C4-2B (cell line): ENCODE data around the gene WDR93.

Experiments used
- H3K27ac ChIP-seq: fragments of 450-650 bp; 2 replicates; pipeline ENCODE4 v1.5.1; 2017
- CTCF ChIP-seq: fragments of 450-650 bp; conservative IDR thresholded peaks from 2 replicates; pipeline ENCODE4 v1.5.1; 2017; ENCODE audit warnings: mild to moderate bottlenecking
- ZFX ChIP-seq: fragments of 450-650 bp; IDR thresholded peaks from 2 replicates; pipeline ENCODE4 v1.6.1; 2017

The WDR93 gene

GRCh38 chr15:89743011-89743410, 52.4 kb downstream of the WDR93 start:
- no peak for TF ChIP-seq CTCF
- no peak for TF ChIP-seq ZFX
- H3K27ac ChIP-seq, result no peak overlapping the region

GRCh38 chr15:89743594-89743993, 53.0 kb downstream of the WDR93 start:
- no peak for TF ChIP-seq ZFX
- TF ChIP-seq CTCF, result no peak

GRCh38 chr15:89745131-89745530, 54.5 kb downstream of the WDR93 start:
- H3K27ac ChIP-seq, result no peak overlapping the region
- TF ChIP-seq CTCF (no peak), ZFX (no peak)

More at GRCh38 chr15:89743594-89743993, 53.0 kb downstream of the WDR93 start:
- H3K27ac ChIP-seq, result no peak overlapping the region

GRCh38 chr15:89745768-89746167, 55.2 kb downstream of the WDR93 start:
- no peak for TF ChIP-seq CTCF
- no peak for TF ChIP-seq ZFX
- no peak overlapping the region for H3K27ac ChIP-seq

- no peak overlapping the region for H3K27ac ChIP-seq
- TF ChIP-seq CTCF, result no peak
- no peak for TF ChIP-seq ZFX
Measured at GRCh38 chr15:89746386-89746780, 55.8 kb downstream of the WDR93 start.

- no peak overlapping the region for H3K27ac ChIP-seq
- TF ChIP-seq CTCF (no peak), ZFX (no peak)
Measured at GRCh38 chr15:89747708-89748682, 57.4 kb downstream of the WDR93 start.

- TF ChIP-seq ZFX (no peak), CTCF (no peak)
- H3K27ac ChIP-seq, result no peak overlapping the region; the same call in 1 of the 2 replicates
Measured at GRCh38 chr15:89749054-89749453, 58.4 kb downstream of the WDR93 start.
